HepG2 (cell line): ENCODE measurements around the gene BCAR3. TPM values are rescaled to one million over a fixed set of nuclear protein-coding genes. Genes with fewer than 3 reads are reported as not detected.

Experiments used
- ATAC-seq: fragments of 200-7000 bp; cut with Tn5 transposase; 3 replicates; pipeline ENCODE4 v1.9.1; 2020; ENCODE audit warnings: mild to moderate bottlenecking, moderate library complexity
- BruUV-seq: library from RNA; stranded (reverse); fragments of 400-500 nt; replicated peaks from 2 replicates; lab custom pipeline; 2021; lab: Mats Ljungman, UMichigan
- CTCF ChIA-PET: fragments of 300-600 bp; formaldehyde crosslinking; extraction: SDS; loops from one replicate; lab custom pipeline; 2021; ENCODE audit warnings: low total read pairs, inconsistent platforms, low intra/inter-chr PET ratio; lab: Yijun Ruan, JAX
- POLR2A ChIA-PET: fragments of 350-600 bp; sonication (Branson Sonifier 250); formaldehyde crosslinking; loops from one replicate; lab custom pipeline; 2020; ENCODE audit warnings: antibody characterized with exemption, inconsistent platforms; lab: Yijun Ruan, JAX
- DNase-seq: peaks from one replicate; pipeline ENCODE4 v3.0.0-alpha.2; 2015; ENCODE audit warnings: low spot score
- FAIRE-seq: peaks from 3 replicates; lab custom pipeline; 2011; peaks lifted over from hg19 to GRCh38; lab: Jason Lieb, UNC
- H2AFZ ChIP-seq: one replicate; pipeline ENCODE4 v1.6.1; 2011; ENCODE audit warnings: low read length, inconsistent platforms
- H3K27ac ChIP-seq: fragments of 300-600 bp; 3 replicates; pipeline ENCODE4 v1.8.0; 2011; ENCODE audit warnings: mixed run types, mild to moderate bottlenecking, mixed read lengths, low read length, inconsistent platforms; ENCODE audit not compliant: insufficient read depth; ENCODE audit errors: extremely low read length
- H3K27me3 ChIP-seq, 2 experiments: fragments of 200-600 bp in 1 of 2; 2 replicates in 1 of 2; 3 replicates in 1 of 2; pipeline versions ENCODE4 v1.6.0 to v1.8.0; 2011; ENCODE audit warnings: low read length in 2 of 2, mild to moderate bottlenecking in 2 of 2, moderate library complexity in 2 of 2, inconsistent platforms in 1 of 2; ENCODE audit not compliant: insufficient read depth in 2 of 2, control insufficient read depth in 1 of 2
- H3K36me3 ChIP-seq, 2 experiments: fragments of 200-600 bp in 1 of 2; replicated peaks in 1 of 2; 2 replicates in 1 of 2; 3 replicates in 1 of 2; pipeline versions ENCODE4 v1.5.1 to v1.8.0; 2011; ENCODE audit warnings: low read length in 2 of 2, inconsistent platforms in 1 of 2; ENCODE audit not compliant: insufficient read depth in 2 of 2, control insufficient read depth in 1 of 2
- H3K4me1 ChIP-seq: 2 replicates; pipeline ENCODE4 v1.5.1; 2012; ENCODE audit warnings: low read length, inconsistent platforms; ENCODE audit not compliant: insufficient read depth
- H3K4me2 ChIP-seq: 2 replicates; pipeline ENCODE4 v1.6.0; 2011; ENCODE audit warnings: low read depth, low read length, inconsistent platforms
- H3K4me3 ChIP-seq, 3 experiments: fragments of 200-600 bp in 1 of 3; sonication (generic), shearing (Covaris generic) in 1 of 3; replicated peaks in 1 of 3; 2 replicates each; pipeline ENCODE4 v1.5.1; 2011 to 2016; ENCODE audit warnings: low read length in 3 of 3, inconsistent platforms in 2 of 3, low read depth in 2 of 3, mild to moderate bottlenecking in 2 of 3, control low read depth in 1 of 3, mixed read lengths in 1 of 3; ENCODE audit not compliant: insufficient read depth in 1 of 3
- H3K79me2 ChIP-seq: one replicate; pipeline ENCODE4 v1.6.1; 2011; ENCODE audit warnings: low read length, inconsistent platforms; ENCODE audit not compliant: insufficient read depth
- H3K9ac ChIP-seq: 2 replicates; pipeline ENCODE4 v1.6.0; 2011; ENCODE audit warnings: mild to moderate bottlenecking, low read depth, low read length, inconsistent platforms; ENCODE audit not compliant: insufficient read depth
- H3K9me3 ChIP-seq: 2 replicates; pipeline ENCODE4 v1.5.1; 2012; ENCODE audit warnings: mild to moderate bottlenecking, low read length
- H4K20me1 ChIP-seq: 2 replicates; pipeline ENCODE4 v1.6.0; 2011; ENCODE audit warnings: inconsistent platforms, mild to moderate bottlenecking, low read length, moderate library complexity; ENCODE audit not compliant: insufficient read depth
- HNF4A ChIP-seq: sonication (generic); formaldehyde crosslinking; IDR thresholded peaks from 2 replicates; pipeline ENCODE4 v1.4.0; 2020; ENCODE audit warnings: missing genetic modification reagents
- HNF4G ChIP-seq, 2 experiments: sonication (generic) in 1 of 2; formaldehyde crosslinking in 1 of 2; IDR thresholded peaks; 2 replicates each; pipeline versions ENCODE4 v1.4.0 to v1.6.1; 2011 to 2020; ENCODE audit warnings: borderline replicate concordance in 2 of 2, low read depth in 2 of 2, mild to moderate bottlenecking in 2 of 2, low read length in 1 of 2, missing genetic modification reagents in 1 of 2, moderate library complexity in 1 of 2
- KLF9 ChIP-seq: IDR thresholded peaks from 2 replicates; pipeline ENCODE4 v1.6.1; 2016; ENCODE audit warnings: low read depth
- NCOR1 ChIP-seq: fragments of 200-600 bp; sonication (generic); IDR thresholded peaks from 2 replicates; pipeline ENCODE4 v1.7.0; 2017; ENCODE audit warnings: antibody characterized with exemption, low read length, borderline replicate concordance
- ZNF549 ChIP-seq: sonication (generic); formaldehyde crosslinking; IDR thresholded peaks from 2 replicates; pipeline ENCODE4 v1.5.0; 2020; ENCODE audit warnings: missing genetic modification reagents
- WGBS: methylation state at CpG from one replicate; pipeline ENCODE4 v1.1.6; 2017; ENCODE audit warnings: low lambda C conversion rate; 5-methylcytosine and 5-hydroxymethylcytosine counted together
- in situ Hi-C: cut with HindIII; loops from 2 replicates; pipeline ENCODE4 v1.10.0; 2017; ENCODE audit warnings: low pct_unique_long_range_greater_than_20kb; ENCODE audit not compliant: extremely low pct_ligation_motif_present
- intact Hi-C: fragments of 100-400 bp; cut with micrococcal nuclease; formaldehyde crosslinking; loops from one replicate; pipeline ENCODE4 v1.10.0; 2022; ENCODE audit not compliant: unreplicated experiment
- polyA plus RNA-seq, 8 experiments: library from polyadenylated mRNA; depleted of rRNA in 3 of 8; stranded (reverse) in 7 of 8; unstranded in 1 of 8; fragments of >200 nt; fragmentation: Illumina TruSeq in 4 of 8; extraction: Trizol in 4 of 8; gene quantifications; 2 replicates each; pipeline versions ENCODE4 v1.2.1 to v1.2.3, GENCODE V29; 2011 to 2016; ENCODE audit warnings: low read depth in 4 of 8, missing spikeins in 1 of 8, mixed read lengths in 1 of 8; ENCODE audit not compliant: insufficient read depth in 1 of 8
- total RNA-seq, 5 experiments: library from RNA; depleted of rRNA; stranded (reverse); fragments of >200 nt; fragmentation: Illumina TruSeq; extraction: Trizol; gene quantifications; 2 replicates each; pipeline ENCODE4 v1.2.3, GENCODE V29; 2016; ENCODE audit warnings: low read depth in 1 of 5
- TF ChIP-seq, protein P1 (sequence below): IDR thresholded peaks from 2 replicates; pipeline ENCODE4 v1.6.1; 2012; ENCODE audit warnings: low read depth, low read length, improper control_type of control experiment

BCAR3 gene
- total and polyA plus RNA-seq, 2 of the 13 experiments (the other 11 are each of a cell fraction or from before 2014, with no cell fraction given), result 3.6 to 4.8 TPM

DNA sequence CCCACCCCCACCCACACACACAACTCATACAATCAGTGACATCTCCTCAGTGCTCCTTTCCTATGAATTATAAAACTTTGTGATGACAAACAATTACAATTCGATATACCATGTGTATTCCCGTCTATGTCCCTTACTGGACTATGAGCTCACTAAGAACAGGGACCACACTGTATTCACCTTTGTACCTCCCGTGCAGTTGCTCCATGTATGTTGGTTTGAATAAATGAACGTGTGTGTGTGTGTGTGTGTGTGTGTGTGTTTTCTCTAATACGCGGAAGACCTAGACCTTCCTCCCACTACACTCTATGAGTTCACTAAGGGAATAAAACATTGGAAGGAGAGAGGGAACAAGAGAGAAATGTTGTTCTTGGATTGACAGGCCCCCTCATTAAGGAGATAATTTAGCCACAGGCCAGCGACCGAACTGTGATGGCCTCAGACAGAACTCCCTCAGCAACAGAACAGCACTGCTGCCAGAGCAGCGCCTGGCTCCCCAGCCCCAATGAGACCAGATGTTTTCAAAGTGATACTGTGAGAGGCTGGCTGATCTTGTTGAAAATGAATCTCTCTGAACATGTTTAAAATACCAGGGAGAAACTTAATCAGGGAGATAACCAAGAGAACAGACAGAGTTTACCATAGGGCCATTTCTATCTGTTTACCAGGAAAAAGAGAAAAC, 21.7 kb downstream of the BCAR3 start:
- intact Hi-C loops (no loop called here), in situ Hi-C loops (no loop called here)
- no peaks in the 10 kb centered on the region for H4K20me1 ChIP-seq
- no peak overlapping the region for H3K9ac ChIP-seq
- ChIA-PET POLR2A (no interaction called here), CTCF (no interaction called here)
- 72% methylated on average over 9 of the region's 9 CpGs for WGBS
- no peaks in the 10 kb centered on the region for H3K79me2 ChIP-seq
- no peak overlapping the region for H2AFZ ChIP-seq
- peaks cover 0 to 6% of the 10 kb centered on the region in 2 experiments; a peak in 1 of 5 replicates for H3K36me3 ChIP-seq
- TF ChIP-seq ZNF549 (CRISPR knock-in tag) (no peak), KLF9 (CRISPR knock-in tag) (no peak), HNF4A (CRISPR knock-in tag) (peak; percentile 34), HNF4G (IDR thresholded peaks at IDR 0.05; ENCODE audit: borderline replicate concordance, low read depth, low read length) (peak; percentile 58; the same call in 1 of the 2 replicates), HNF4G (CRISPR knock-in tag; IDR thresholded peaks at IDR 0.05; ENCODE audit: borderline replicate concordance, low read depth) (no peak), NCOR1 (peak; percentile 80; the same call in 1 of the 2 replicates)
- TF ChIP-seq, protein P1, sequence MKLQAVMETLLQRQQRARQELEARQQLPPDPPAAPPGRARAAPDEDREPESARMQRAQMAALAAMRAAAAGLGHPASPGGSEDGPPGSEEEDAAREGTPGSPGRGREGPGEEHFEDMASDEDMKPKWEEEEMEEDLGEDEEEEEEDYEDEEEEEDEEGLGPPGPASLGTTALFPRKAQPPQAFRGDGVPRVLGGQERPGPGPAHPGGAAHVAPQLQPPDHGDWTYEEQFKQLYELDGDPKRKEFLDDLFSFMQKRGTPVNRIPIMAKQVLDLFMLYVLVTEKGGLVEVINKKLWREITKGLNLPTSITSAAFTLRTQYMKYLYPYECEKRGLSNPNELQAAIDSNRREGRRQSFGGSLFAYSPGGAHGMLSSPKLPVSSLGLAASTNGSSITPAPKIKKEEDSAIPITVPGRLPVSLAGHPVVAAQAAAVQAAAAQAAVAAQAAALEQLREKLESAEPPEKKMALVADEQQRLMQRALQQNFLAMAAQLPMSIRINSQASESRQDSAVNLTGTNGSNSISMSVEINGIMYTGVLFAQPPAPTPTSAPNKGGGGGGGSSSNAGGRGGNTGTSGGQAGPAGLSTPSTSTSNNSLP, result 0 out of 2 replicates have a peak, but pooled peaks have one; percentile 40
- FAIRE-seq (no peak), ATAC-seq (peak; percentile 33; the same call in 2 of the 3 replicates), DNase-seq (peak; percentile 73)
- no TSS peak for BruUV-seq
- H3K4me3 ChIP-seq, result no peak overlapping the region
- peaks cover 55% of the 10 kb centered on the region for H3K4me1 ChIP-seq
- no peaks in the 10 kb centered on the region for H3K9me3 ChIP-seq
- H3K4me2 ChIP-seq, result no peak overlapping the region
- H3K27me3 ChIP-seq, result no peaks in the 10 kb centered on the region
- peak overlapping the region; percentile 11 for H3K27ac ChIP-seq
